Neuron (in vitro differentiated cells): Measurements from ENCODE around the gene KLHL30.

ENCODE experiments used
- H2AFZ ChIP-seq: one replicate; pipeline ENCODE4 v1.6.1; 2013; ENCODE audit warnings: low read depth, mild to moderate bottlenecking, inconsistent platforms, low read length, moderate library complexity
- H3K27me3 ChIP-seq: one replicate; pipeline ENCODE4 v1.6.1; 2013; ENCODE audit warnings: low read length; ENCODE audit not compliant: insufficient read depth
- H3K36me3 ChIP-seq: one replicate; pipeline ENCODE4 v1.6.1; 2013; ENCODE audit warnings: low read length; ENCODE audit not compliant: insufficient read depth
- H3K4me1 ChIP-seq: one replicate; pipeline ENCODE4 v1.6.1; 2013; ENCODE audit warnings: low read length; ENCODE audit not compliant: insufficient read depth
- H3K4me3 ChIP-seq: 2 replicates; pipeline ENCODE4 v1.5.1; 2013; ENCODE audit warnings: mild to moderate bottlenecking, low read length, moderate library complexity
- H3K9me3 ChIP-seq: one replicate; pipeline ENCODE4 v1.6.1; 2013; ENCODE audit warnings: low read length

Gene KLHL30

GRCh38 chr2:238098901-238099713, 39.4 kb upstream of the KLHL30 start:
- Histone ChIP-seq H3K4me1 (no peaks in the 10 kb centered on the region), H3K4me3 (no peak overlapping the region), H3K9me3 (no peaks in the 10 kb centered on the region), H2AFZ (no peak overlapping the region), H3K36me3 (no peaks in the 10 kb centered on the region), H3K27me3 (no peaks in the 10 kb centered on the region)

- Histone ChIP-seq H3K4me3 (no peak overlapping the region), H3K27me3 (no peaks in the 10 kb centered on the region), H3K9me3 (no peaks in the 10 kb centered on the region), H3K36me3 (no peaks in the 10 kb centered on the region), H2AFZ (no peak overlapping the region), H3K4me1 (no peaks in the 10 kb centered on the region)
Observed at GRCh38 chr2:238099714-238100048, 38.8 kb upstream of the KLHL30 start.

GRCh38 chr2:238100049-238100820, 38.2 kb upstream of the KLHL30 start, which contains the start of gene ESPNL:
TSS of gene ESPNL (plus strand) at chr2:238100340. CDS start at chr2:238100420, 80 bp downstream.
- Histone ChIP-seq H3K4me3 (no peak within 1 kb of the TSS), H3K4me1 (no peaks in the 10 kb centered on the region), H3K36me3 (no peaks in the 10 kb centered on the region), H2AFZ (no peak within 1 kb of the TSS), H3K27me3 (no peaks in the 10 kb centered on the region), H3K9me3 (no peaks in the 10 kb centered on the region)

- H3K4me3 ChIP-seq, result no peak overlapping the region
- H3K9me3 ChIP-seq, result no peaks in the 10 kb centered on the region
- no peaks in the 10 kb centered on the region for H3K27me3 ChIP-seq
- no peak overlapping the region for H2AFZ ChIP-seq
- no peaks in the 10 kb centered on the region for H3K4me1 ChIP-seq
- H3K36me3 ChIP-seq, result no peaks in the 10 kb centered on the region
Observed at GRCh38 chr2:238100821-238101771, 37.4 kb upstream of the KLHL30 start.

GRCh38 chr2:238101891-238102841, 36.3 kb upstream of the KLHL30 start:
- Histone ChIP-seq H3K4me3 (no peak overlapping the region), H2AFZ (no peak overlapping the region), H3K4me1 (peaks cover 2% of the 10 kb centered on the region), H3K27me3 (no peaks in the 10 kb centered on the region), H3K9me3 (no peaks in the 10 kb centered on the region), H3K36me3 (no peaks in the 10 kb centered on the region)

GRCh38 chr2:238102865-238103264, 35.6 kb upstream of the KLHL30 start:
- Histone ChIP-seq H3K4me1 (peaks cover 2% of the 10 kb centered on the region), H2AFZ (no peak overlapping the region), H3K36me3 (no peaks in the 10 kb centered on the region), H3K27me3 (no peaks in the 10 kb centered on the region), H3K4me3 (no peak overlapping the region), H3K9me3 (no peaks in the 10 kb centered on the region)

- peaks cover 10% of the 10 kb centered on the region for H3K4me1 ChIP-seq
- H3K9me3 ChIP-seq, result no peaks in the 10 kb centered on the region
- no peak overlapping the region for H3K4me3 ChIP-seq
- H3K36me3 ChIP-seq, result no peaks in the 10 kb centered on the region
- no peaks in the 10 kb centered on the region for H3K27me3 ChIP-seq
- no peak overlapping the region for H2AFZ ChIP-seq
Observed at GRCh38 chr2:238103465-238104225, 34.8 kb upstream of the KLHL30 start.

GRCh38 chr2:238104226-238104690, 34.2 kb upstream of the KLHL30 start:
- Histone ChIP-seq H3K4me3 (no peak overlapping the region), H3K4me1 (peaks cover 16% of the 10 kb centered on the region), H3K36me3 (no peaks in the 10 kb centered on the region), H2AFZ (no peak overlapping the region), H3K9me3 (no peaks in the 10 kb centered on the region), H3K27me3 (no peaks in the 10 kb centered on the region)

- H3K9me3 ChIP-seq, result no peaks in the 10 kb centered on the region
- no peaks in the 10 kb centered on the region for H3K36me3 ChIP-seq
- no peak overlapping the region for H3K4me3 ChIP-seq
- peaks cover 16% of the 10 kb centered on the region for H3K4me1 ChIP-seq
- H2AFZ ChIP-seq, result no peak overlapping the region
- H3K27me3 ChIP-seq, result no peaks in the 10 kb centered on the region
Observed at GRCh38 chr2:238104691-238105371, 33.6 kb upstream of the KLHL30 start.

- Histone ChIP-seq H3K9me3 (no peaks in the 10 kb centered on the region), H3K4me3 (no peak overlapping the region), H2AFZ (no peak overlapping the region), H3K27me3 (no peaks in the 10 kb centered on the region), H3K4me1 (peaks cover 16% of the 10 kb centered on the region), H3K36me3 (no peaks in the 10 kb centered on the region)
Observed at GRCh38 chr2:238105506-238106338, 32.7 kb upstream of the KLHL30 start.
